PFSK-1 (cell line): ENCODE results near the gene GPAT3.

ENCODE experiments used
- FOXP2 ChIP-seq: optimal IDR thresholded peaks from 2 replicates; pipeline ENCODE3; 2011; ENCODE audit warnings: borderline replicate concordance, control low read depth, inconsistent platforms; ENCODE audit not compliant: insufficient read depth; ENCODE audit errors: extremely low read length, extremely low read depth
- POLR2AphosphoS5 ChIP-seq: IDR thresholded peaks from 2 replicates; pipeline ENCODE4 v1.6.1; 2012; ENCODE audit warnings: low read depth, mild to moderate bottlenecking, control low read depth, low read length, moderate library complexity
- REST ChIP-seq, 2 experiments: IDR thresholded peaks; 2 replicates each; pipeline versions ENCODE4 v1.6.1 to v1.8.0; 2011 to 2012; ENCODE audit warnings: low read depth in 2 of 2, low read length in 2 of 2, control low read depth in 1 of 2, inconsistent platforms in 1 of 2, mild to moderate bottlenecking in 1 of 2, moderate library complexity in 1 of 2; ENCODE audit not compliant: insufficient read depth in 1 of 2
- SIN3A ChIP-seq: IDR thresholded peaks from 2 replicates; pipeline ENCODE4 v1.6.1; 2012; ENCODE audit warnings: mild to moderate bottlenecking, low read length, moderate library complexity, borderline replicate concordance; ENCODE audit not compliant: insufficient read depth
- TAF1 ChIP-seq: IDR thresholded peaks from 2 replicates; pipeline ENCODE4 v1.6.1; 2012; ENCODE audit warnings: low read length, control low read depth, borderline replicate concordance; ENCODE audit not compliant: insufficient read depth

The GPAT3 gene

GRCh38 chr4:83639849-83640493 lies 104.1 kb downstream of the GPAT3 start:
- TF ChIP-seq SIN3A (no peak), FOXP2 (no peak), POLR2AphosphoS5 (no peak)

- TF ChIP-seq REST (IDR thresholded peaks at IDR 0.05; ENCODE audit: insufficient read depth in 1 of 2, low read depth in 2 of 2, low read length in 2 of 2) (no peak), TAF1 (no peak), SIN3A (no peak), POLR2AphosphoS5 (no peak), FOXP2 (no peak)
Measured at GRCh38 chr4:83643036-83643435, 107.1 kb downstream of the GPAT3 start.

- TF ChIP-seq SIN3A (no peak), POLR2AphosphoS5 (no peak), REST (IDR thresholded peaks at IDR 0.05; ENCODE audit: insufficient read depth in 1 of 2, low read depth in 2 of 2, low read length in 2 of 2) (no peak)
Measured at GRCh38 chr4:83644677-83645659, 109.1 kb downstream of the GPAT3 start.

- no peak for TF ChIP-seq POLR2AphosphoS5
- TF ChIP-seq FOXP2, result no peak
- TF ChIP-seq TAF1, result no peak
Measured at GRCh38 chr4:83646538-83647239, 110.8 kb downstream of the GPAT3 start.

GRCh38 chr4:83651846-83652245 lies 115.9 kb downstream of the GPAT3 start:
- no peak for TF ChIP-seq POLR2AphosphoS5
- TF ChIP-seq FOXP2, result no peak
- no peak for TF ChIP-seq REST (IDR thresholded peaks at IDR 0.05; ENCODE audit: insufficient read depth in 1 of 2, low read depth in 2 of 2, low read length in 2 of 2)
- TF ChIP-seq SIN3A, result no peak
- TF ChIP-seq TAF1, result no peak
